IPS DF 6.9 (cell line): ENCODE results near the gene OR6Y1.

Source experiments
- DNase-seq: peaks from one replicate; pipeline ENCODE4 v3.0.0-alpha.2; 2013; ENCODE audit warnings: low read depth, low spot score
- H3K27ac ChIP-seq: one replicate; pipeline ENCODE4 v1.5.1; 2013; ENCODE audit warnings: low read length, control low read depth
- H3K27me3 ChIP-seq: 2 replicates; pipeline ENCODE4 v1.6.1; 2013; ENCODE audit warnings: mild to moderate bottlenecking, low read length; ENCODE audit not compliant: control insufficient read depth, insufficient read depth
- H3K36me3 ChIP-seq: 2 replicates; pipeline ENCODE4 v1.6.1; 2013; ENCODE audit warnings: low read length; ENCODE audit not compliant: control insufficient read depth, insufficient read depth
- H3K4me1 ChIP-seq: 2 replicates; pipeline ENCODE4 v1.6.1; 2013; ENCODE audit warnings: low read length; ENCODE audit not compliant: control insufficient read depth, insufficient read depth
- H3K4me3 ChIP-seq: 2 replicates; pipeline ENCODE4 v1.5.1; 2013; ENCODE audit warnings: mild to moderate bottlenecking, low read length
- H3K9me3 ChIP-seq: 2 replicates; pipeline ENCODE4 v1.6.1; 2013; ENCODE audit warnings: low read length, inconsistent platforms; ENCODE audit not compliant: control insufficient read depth, insufficient read depth
- WGBS: extraction: QIAGEN DNeasy Blood & Tissue Kit; methylation state at CpG from one replicate; pipeline ENCODE4 v1.1.7; 2013; ENCODE audit warnings: mixed read lengths, missing lambda C conversion rate; ENCODE audit not compliant: insufficient read length, insufficient coverage; 5-methylcytosine and 5-hydroxymethylcytosine counted together

Gene OR6Y1, protein sequence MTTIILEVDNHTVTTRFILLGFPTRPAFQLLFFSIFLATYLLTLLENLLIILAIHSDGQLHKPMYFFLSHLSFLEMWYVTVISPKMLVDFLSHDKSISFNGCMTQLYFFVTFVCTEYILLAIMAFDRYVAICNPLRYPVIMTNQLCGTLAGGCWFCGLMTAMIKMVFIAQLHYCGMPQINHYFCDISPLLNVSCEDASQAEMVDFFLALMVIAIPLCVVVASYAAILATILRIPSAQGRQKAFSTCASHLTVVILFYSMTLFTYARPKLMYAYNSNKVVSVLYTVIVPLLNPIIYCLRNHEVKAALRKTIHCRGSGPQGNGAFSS

GRCh38 chr1:158554352-158554751 lies at the start of gene OR6Y1:
TSS of gene OR6Y1 (minus strand) at chr1:158554405. CDS start at chr1:158548105, 6,300 bp downstream.
- no peaks in the 10 kb centered on the region for H3K9me3 ChIP-seq
- DNase-seq, result no peak
- no peaks in the 10 kb centered on the region for H3K27me3 ChIP-seq
- no CpG with 5 or more reads among the region's 3 CpGs for WGBS
- H3K36me3 ChIP-seq, result no peaks in the 10 kb centered on the region
- no peaks in the 10 kb centered on the region for H3K4me1 ChIP-seq
- no peak within 1 kb of the TSS for H3K27ac ChIP-seq
- no peak within 1 kb of the TSS for H3K4me3 ChIP-seq

GRCh38 chr1:158600735-158601134 lies 46.5 kb upstream of the OR6Y1 start:
- DNase-seq, result no peak
- Histone ChIP-seq H3K27ac (no peak overlapping the region), H3K9me3 (no peaks in the 10 kb centered on the region), H3K27me3 (no peaks in the 10 kb centered on the region), H3K4me1 (no peaks in the 10 kb centered on the region), H3K4me3 (no peak overlapping the region), H3K36me3 (0 out of 2 replicates have a peak, but pooled peaks cover 3% of the 10 kb centered on the region)
- WGBS, result no CpG with 5 or more reads among the region's 2 CpGs

DNA sequence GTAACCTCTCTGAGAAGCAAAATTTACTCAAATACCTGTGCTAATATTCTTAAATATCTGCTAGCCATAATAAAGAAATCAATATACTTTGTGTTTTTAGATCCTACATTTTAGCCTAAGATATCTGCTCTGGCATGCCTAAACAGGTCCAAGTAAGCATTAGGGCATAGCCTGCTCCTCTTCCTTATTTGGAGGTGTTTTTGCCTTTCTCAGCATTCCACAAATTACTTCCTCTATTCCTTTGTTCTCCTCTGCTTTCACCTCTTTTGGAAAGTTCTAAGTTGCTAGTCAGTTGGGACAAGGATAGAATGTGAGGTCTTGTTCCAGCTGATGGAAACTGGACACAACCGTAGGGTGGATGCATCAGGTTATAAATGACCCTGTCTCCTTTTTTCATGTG lies 32.7 kb upstream of the OR6Y1 start:
- no peak overlapping the region for H3K27ac ChIP-seq

DNA sequence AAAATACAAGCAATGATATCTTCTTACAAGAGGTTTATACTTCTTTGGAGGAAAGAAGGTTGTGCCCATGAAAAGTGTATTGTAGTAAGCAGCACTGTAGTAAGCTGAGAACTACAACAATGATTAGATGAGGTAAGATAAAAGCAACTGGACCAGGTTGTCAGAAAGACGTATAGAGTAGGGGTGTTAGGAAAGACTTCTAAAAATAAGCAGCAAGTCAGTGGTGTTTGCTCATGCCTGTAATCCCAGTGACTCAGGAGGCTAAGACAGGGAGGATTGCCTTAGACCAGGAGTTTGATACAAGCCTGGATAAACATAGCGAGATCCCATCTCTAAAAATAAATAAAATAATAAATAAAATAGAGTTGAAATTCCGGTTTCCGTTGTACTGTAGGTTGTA lies 29.8 kb upstream of the OR6Y1 start:
- WGBS, result no CpG with 5 or more reads among the region's 4 CpGs
- no peak overlapping the region for H3K4me3 ChIP-seq
- no peaks in the 10 kb centered on the region for H3K4me1 ChIP-seq
- DNase-seq, result no peak
- no peak overlapping the region for H3K27ac ChIP-seq
- H3K36me3 ChIP-seq, result no peaks in the 10 kb centered on the region
- H3K9me3 ChIP-seq, result no peaks in the 10 kb centered on the region; the same call in 1 of the 2 replicates
- H3K27me3 ChIP-seq, result no peaks in the 10 kb centered on the region

More for the DNA sequence above, 32.7 kb upstream of the OR6Y1 start:
- WGBS, result no CpG with 5 or more reads among the region's 1 CpG
- no peaks in the 10 kb centered on the region for H3K27me3 ChIP-seq
- no peaks in the 10 kb centered on the region; the same call in 1 of the 2 replicates for H3K9me3 ChIP-seq
- no peak for DNase-seq
- no peaks in the 10 kb centered on the region for H3K4me1 ChIP-seq
- no peaks in the 10 kb centered on the region for H3K36me3 ChIP-seq
- no peak overlapping the region for H3K4me3 ChIP-seq

DNA sequence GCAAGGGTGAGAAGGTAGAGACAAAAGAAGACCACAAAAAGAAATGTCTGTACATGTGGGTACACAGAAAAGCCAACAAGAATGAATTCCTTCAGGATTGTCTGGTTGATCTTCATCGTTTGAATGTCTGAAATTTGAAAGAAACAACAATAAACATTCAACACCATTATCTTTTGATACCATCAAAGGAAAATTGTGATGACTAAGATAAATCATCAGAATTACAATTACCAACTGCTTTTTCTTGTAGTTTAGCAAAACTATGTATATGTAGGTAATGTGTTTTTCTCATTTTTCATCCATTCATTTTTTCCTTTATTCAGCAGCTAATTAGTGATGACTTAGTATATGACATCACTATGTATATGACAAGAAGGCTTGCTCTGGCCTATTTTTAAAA lies 25.5 kb upstream of the OR6Y1 start, which contains the start of gene OR10X1:
Gene OR10X1 (minus strand): TSS at position 167 of the 400 bp plus-strand sequence. CDS start 0 bp downstream, at position 167.
- H3K4me1 ChIP-seq, result no peaks in the 10 kb centered on the region
- H3K27ac ChIP-seq, result no peak within 1 kb of the TSS
- H3K27me3 ChIP-seq, result no peaks in the 10 kb centered on the region
- H3K9me3 ChIP-seq, result no peaks in the 10 kb centered on the region
- WGBS, result no CpG with 5 or more reads among the region's 1 CpG
- no peak within 1 kb of the TSS for H3K4me3 ChIP-seq
- no peak for DNase-seq
- no peaks in the 10 kb centered on the region for H3K36me3 ChIP-seq

DNA sequence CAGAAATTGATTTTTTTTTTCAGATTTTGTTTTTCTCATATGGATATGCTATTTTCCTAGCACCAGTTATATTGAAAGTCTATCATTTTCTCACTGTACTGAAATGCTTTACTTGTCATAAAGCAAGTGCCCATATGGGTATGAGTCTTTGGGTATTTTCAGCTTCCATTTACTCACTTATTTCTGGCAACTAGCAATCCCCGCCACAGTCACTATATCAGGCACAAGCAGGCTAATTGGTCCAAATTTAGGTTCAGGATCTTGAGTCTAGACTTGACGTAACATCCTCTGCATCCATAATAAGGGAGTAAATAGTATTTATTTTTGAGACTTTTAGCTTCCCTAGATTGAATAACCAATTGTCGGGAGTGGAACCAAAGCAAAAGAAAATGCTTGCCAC lies 23.4 kb upstream of the OR6Y1 start:
- H3K27me3 ChIP-seq, result no peaks in the 10 kb centered on the region
- DNase-seq, result no peak
- no peaks in the 10 kb centered on the region for H3K4me1 ChIP-seq
- H3K36me3 ChIP-seq, result no peaks in the 10 kb centered on the region
- H3K27ac ChIP-seq, result no peak overlapping the region
- WGBS, result no CpG with 5 or more reads among the region's 3 CpGs
- H3K4me3 ChIP-seq, result no peak overlapping the region
- no peaks in the 10 kb centered on the region for H3K9me3 ChIP-seq

- DNase-seq, result no peak
- H3K27me3 ChIP-seq, result no peaks in the 10 kb centered on the region
- no peaks in the 10 kb centered on the region for H3K36me3 ChIP-seq
- no peaks in the 10 kb centered on the region for H3K9me3 ChIP-seq
- H3K27ac ChIP-seq, result no peak overlapping the region
- H3K4me1 ChIP-seq, result no peaks in the 10 kb centered on the region
- WGBS, result no CpG with 5 or more reads among the region's 1 CpG
- no peak overlapping the region for H3K4me3 ChIP-seq
Observed at GRCh38 chr1:158572226-158572625, 18.0 kb upstream of the OR6Y1 start.

GRCh38 chr1:158570480-158570879 lies 16.3 kb upstream of the OR6Y1 start, which contains the start of gene OR6P1:
TSS of gene OR6P1 (minus strand) at chr1:158570580. CDS start at chr1:158563604, 6,976 bp downstream.
- WGBS, result no CpG with 5 or more reads among the region's 3 CpGs
- no peak for DNase-seq
- Histone ChIP-seq H3K27ac (no peak within 1 kb of the TSS), H3K4me3 (no peak within 1 kb of the TSS), H3K4me1 (no peaks in the 10 kb centered on the region), H3K27me3 (no peaks in the 10 kb centered on the region), H3K9me3 (no peaks in the 10 kb centered on the region), H3K36me3 (no peaks in the 10 kb centered on the region)

GRCh38 chr1:158564608-158565007 lies 10.4 kb upstream of the OR6Y1 start:
- H3K9me3 ChIP-seq, result no peaks in the 10 kb centered on the region
- H3K27me3 ChIP-seq, result no peaks in the 10 kb centered on the region
- no peak overlapping the region for H3K27ac ChIP-seq
- H3K4me1 ChIP-seq, result no peaks in the 10 kb centered on the region
- WGBS, result no CpG with 5 or more reads among the region's 2 CpGs
- H3K4me3 ChIP-seq, result no peak overlapping the region
- no peak for DNase-seq
- H3K36me3 ChIP-seq, result no peaks in the 10 kb centered on the region

DNA sequence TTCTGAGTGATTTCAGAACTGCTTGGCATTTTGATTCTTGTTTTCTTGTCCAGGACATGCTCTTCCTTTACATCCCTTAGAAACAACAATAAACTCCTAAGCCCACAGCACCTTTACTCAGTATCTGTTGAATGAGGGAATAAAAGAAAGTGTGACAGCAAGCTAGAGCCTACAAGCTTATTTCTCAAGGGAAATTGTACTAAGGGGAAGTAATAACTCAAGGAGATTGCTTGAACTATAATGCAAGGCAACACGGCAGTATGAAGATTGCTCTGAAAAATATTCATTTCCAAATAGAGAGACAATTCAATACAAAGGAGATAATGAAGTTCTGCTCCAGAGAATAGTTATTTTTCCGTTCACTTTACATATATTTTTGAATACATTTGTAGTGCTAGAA lies 9.6 kb upstream of the OR6Y1 start:
- Histone ChIP-seq H3K4me1 (no peaks in the 10 kb centered on the region), H3K27me3 (no peaks in the 10 kb centered on the region), H3K27ac (no peak overlapping the region), H3K36me3 (no peaks in the 10 kb centered on the region), H3K4me3 (no peak overlapping the region), H3K9me3 (no peaks in the 10 kb centered on the region)
- DNase-seq, result no peak
- no CpG with 5 or more reads among the region's 2 CpGs for WGBS

GRCh38 chr1:158559696-158560095 lies 5.5 kb upstream of the OR6Y1 start:
- Histone ChIP-seq H3K4me3 (no peak overlapping the region), H3K27me3 (no peaks in the 10 kb centered on the region), H3K4me1 (no peaks in the 10 kb centered on the region), H3K36me3 (no peaks in the 10 kb centered on the region), H3K27ac (no peak overlapping the region), H3K9me3 (no peaks in the 10 kb centered on the region)
- DNase-seq, result no peak
- no CpG with 5 or more reads among the region's 1 CpG for WGBS
